Stimulated activated CD4-positive, alpha-beta T cell treated with anti-CD3 and anti-CD28 coated beads, TNF-alpha, amount 100 ng/mL, for 48 hours (primary cell): Measurements from ENCODE around the gene PBXIP1.

ENCODE experiments used
- DNase-seq, 3 donors: peaks; one replicate each; pipeline ENCODE4 v3.0.0-alpha.2; 2020; ENCODE audit warnings: low read depth in 3 of 3

Gene PBXIP1, protein sequence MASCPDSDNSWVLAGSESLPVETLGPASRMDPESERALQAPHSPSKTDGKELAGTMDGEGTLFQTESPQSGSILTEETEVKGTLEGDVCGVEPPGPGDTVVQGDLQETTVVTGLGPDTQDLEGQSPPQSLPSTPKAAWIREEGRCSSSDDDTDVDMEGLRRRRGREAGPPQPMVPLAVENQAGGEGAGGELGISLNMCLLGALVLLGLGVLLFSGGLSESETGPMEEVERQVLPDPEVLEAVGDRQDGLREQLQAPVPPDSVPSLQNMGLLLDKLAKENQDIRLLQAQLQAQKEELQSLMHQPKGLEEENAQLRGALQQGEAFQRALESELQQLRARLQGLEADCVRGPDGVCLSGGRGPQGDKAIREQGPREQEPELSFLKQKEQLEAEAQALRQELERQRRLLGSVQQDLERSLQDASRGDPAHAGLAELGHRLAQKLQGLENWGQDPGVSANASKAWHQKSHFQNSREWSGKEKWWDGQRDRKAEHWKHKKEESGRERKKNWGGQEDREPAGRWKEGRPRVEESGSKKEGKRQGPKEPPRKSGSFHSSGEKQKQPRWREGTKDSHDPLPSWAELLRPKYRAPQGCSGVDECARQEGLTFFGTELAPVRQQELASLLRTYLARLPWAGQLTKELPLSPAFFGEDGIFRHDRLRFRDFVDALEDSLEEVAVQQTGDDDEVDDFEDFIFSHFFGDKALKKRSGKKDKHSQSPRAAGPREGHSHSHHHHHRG

DNA sequence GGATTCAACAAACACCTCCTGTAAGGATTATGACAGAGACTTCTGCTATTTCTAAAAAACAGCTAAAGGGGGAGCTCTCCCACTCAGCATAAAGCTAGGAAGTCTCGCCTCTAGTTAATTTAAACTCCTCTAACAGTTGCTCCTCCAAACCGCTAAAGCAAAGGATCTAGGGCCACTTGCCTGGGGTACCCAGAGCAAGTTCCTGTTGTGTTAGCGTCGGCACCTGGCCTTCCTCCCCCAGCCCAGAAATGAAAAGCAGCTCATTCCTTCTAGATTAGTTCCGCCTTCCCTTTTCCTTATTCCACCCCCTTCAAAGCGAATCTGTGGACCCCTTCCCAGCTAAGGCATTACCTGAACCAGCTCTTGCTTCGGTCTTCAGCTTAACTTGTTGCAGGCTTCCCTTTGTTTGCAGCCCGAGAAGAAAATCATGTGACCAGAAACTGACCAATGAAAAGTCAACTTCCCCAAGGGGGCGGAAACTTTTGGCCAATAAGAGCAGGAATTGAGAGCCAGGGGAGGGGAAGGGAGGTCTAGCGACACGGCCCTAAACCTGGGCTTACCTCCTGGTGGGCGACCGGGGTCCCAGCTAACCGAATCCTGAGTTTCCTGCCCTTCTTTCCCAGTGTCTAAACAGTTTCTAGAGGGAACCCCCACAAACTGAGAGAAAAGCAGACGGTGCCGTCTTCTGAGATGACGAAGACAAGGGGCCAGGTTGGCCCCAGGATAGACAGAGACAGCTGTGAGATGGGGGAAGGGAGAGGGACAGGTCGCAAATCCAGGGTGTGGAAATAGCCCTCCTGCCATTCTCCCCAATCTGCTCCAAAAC is at the start of gene PBXIP1:
Gene PBXIP1 (minus strand): TSS at position 382 of the 826 bp plus-strand sequence. CDS start 2,378 bp downstream, outside the sequence.
- DNase-seq, result peak; percentile 53 to 66 (median 55)

DNA sequence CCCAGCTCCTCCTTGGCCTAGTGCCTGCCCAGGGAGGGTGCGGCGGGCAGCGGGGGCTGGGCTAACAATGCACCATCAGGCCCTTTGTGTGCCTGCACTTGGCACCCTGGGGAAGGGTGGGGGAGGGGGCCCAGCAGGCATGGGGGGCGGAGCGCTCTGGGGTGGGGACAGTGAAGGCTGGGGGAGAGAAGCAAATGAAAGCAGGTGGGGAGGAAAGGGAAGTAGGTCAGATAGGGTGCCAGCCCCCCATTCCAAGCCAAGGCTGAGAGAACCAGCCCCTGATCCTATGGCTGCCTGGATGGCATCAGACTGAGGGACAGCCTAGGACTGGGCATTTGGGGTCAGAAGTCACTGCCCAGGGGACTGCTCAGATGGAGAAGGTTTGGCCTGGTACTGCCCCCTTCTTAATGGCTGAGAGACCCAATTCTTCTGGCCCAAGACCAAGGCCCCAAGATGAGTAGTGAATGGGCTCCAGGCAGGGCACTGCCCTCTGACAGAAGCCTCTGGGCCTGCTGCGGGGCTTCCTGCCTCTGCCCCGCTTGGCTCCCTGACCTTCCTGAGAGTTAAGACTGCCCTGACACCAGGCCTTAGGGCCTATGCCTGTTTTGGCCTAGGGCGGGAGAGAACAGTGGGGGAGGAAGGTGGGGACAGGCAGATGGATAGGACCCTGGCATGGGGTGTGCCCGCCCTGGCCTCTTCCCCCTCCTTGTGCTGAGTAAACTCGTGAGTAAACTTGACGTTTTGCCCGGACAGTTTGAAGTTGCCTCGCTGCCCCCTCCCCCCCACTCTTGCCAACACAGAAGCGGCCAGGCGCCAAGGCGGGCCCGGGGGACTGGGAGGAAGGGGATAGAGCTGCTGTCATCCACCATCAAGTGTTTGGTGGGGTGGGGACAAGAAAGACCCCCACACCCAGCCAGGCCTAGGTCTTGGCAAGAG is 49.4 kb upstream of the PBXIP1 start:
- DNase-seq, result no peak

DNA sequence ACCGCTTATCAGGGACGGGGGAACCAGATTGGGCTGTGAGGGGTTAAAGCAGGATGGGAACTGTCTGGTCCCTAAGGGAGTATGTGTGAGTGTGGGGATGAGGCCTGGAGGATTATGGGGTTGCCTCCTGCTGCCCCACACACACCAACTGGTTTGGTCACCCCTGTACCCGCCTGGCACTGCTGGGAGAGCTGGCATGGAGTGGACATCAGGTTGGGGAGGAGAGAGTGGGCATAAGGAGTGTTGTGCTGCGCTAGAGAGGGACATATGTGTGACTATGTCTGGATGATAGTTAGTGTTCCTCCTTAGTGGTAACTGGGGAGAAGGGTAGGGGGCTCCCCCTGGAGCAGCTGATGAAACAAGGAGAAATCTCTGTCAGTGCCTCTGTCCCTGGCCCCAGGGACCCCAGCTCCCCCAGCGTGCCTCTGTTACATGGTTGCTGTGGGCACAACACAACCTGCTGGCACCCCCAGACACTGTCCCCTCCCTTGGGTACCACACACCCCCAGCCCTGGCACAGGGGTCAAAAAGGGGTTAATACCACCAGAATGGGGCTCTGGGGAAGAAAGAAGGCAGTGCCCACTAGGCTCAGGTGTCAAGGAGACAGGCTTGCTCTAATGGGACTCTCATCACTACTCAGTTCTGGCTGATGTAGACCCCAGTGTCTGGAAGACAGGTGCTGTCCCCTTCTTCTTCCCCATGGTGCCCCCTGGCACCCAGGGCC is 48.6 kb upstream of the PBXIP1 start:
- no peak for DNase-seq

DNA sequence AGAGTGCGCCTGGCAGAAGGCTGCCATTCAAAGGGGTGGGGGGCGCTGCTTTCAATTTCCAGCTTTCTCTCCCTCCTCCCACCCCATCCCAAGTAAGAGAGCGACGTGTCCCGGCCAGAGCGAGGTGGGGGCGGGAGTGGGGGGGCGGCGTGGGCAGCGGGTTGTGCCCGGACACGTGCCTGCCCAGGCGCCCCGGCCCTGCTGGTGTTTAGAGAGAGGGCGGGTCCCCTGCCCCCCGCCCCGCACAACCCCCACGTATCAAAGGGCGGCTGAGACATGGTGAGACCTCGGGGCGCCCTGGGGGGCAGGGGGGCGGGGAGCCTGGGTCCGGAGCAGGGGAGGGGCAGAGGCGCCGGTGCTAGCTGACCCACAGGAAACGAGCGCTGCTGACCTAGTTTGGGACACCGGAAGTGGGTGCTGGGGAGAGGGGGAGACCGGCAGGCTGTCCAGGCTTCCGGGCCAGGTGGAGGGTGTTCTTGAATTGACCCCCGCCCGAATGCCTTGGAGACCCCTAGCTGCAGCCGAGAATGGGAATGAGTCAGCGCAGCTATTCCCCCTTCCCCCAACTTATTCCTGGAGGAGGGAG is 48.0 kb upstream of the PBXIP1 start:
- DNase-seq, result no peak

DNA sequence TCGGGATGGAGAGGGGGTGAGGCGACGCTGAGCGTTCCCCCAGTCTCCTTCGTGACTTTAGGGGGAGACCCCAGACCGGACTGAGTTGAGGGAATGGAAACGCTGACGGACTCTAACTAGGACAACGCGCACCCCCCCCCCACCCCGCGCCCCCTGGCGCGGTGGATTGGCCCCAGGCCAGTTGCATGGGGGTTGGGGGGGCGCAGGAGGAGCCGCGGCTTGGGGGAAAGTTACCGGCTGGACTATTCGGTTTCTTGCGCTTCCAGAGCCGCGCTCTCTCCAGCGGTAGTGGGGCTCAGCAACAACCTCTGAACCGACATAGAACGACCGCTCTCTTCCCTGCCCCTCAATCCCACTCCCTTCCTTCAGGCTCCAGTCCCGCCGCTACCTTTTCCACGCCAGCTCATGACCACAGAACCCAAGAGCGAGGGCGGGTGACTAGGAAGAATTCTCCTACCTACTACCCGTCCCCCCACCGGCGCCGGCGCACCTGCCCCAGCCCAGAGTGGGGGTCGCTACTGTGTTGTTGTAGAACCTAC is 47.4 kb upstream of the PBXIP1 start:
- DNase-seq, result no peak

DNA sequence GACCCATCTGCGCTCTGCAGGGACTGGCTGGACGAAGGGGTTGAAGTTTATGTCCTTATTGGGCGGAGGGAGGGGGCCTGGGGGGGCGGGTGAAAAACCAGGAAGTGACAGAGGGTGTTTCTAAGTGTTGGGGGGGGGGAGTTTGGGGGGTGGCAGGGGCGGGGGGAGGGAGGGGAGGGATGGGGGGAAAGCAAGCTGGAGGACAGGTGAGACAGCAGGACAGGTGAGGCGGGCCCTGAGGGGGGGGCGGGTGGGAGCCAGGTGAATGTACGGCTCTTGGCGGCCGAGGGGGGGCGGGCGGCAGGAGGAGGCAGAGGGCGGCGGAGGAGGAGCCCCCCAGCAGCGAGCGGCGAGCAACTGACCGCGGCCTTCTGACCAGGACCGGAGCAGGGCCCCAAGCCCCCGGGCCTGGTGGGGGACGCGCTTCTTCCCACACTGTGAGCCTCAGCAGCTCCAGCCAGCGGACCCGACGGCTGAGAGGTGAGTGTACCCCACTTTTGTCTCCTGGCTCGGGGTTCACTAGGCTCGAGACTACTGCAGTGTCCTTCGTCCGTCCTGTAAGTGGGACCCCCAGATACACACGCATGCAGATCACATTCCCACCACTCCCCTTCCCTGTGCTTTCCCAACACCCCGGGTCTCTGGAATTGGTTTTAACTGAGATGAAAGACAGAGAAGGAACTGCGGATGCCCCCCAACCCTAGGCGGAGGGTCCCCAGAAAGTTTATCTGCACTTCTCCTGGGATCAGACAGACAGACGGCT is 46.7 kb upstream of the PBXIP1 start, which contains the start of gene ZBTB7B:
Gene ZBTB7B (plus strand): TSS at position 339 of the 763 bp plus-strand sequence. CDS start 11,859 bp downstream, outside the sequence.
- DNase-seq, result no peak

DNA sequence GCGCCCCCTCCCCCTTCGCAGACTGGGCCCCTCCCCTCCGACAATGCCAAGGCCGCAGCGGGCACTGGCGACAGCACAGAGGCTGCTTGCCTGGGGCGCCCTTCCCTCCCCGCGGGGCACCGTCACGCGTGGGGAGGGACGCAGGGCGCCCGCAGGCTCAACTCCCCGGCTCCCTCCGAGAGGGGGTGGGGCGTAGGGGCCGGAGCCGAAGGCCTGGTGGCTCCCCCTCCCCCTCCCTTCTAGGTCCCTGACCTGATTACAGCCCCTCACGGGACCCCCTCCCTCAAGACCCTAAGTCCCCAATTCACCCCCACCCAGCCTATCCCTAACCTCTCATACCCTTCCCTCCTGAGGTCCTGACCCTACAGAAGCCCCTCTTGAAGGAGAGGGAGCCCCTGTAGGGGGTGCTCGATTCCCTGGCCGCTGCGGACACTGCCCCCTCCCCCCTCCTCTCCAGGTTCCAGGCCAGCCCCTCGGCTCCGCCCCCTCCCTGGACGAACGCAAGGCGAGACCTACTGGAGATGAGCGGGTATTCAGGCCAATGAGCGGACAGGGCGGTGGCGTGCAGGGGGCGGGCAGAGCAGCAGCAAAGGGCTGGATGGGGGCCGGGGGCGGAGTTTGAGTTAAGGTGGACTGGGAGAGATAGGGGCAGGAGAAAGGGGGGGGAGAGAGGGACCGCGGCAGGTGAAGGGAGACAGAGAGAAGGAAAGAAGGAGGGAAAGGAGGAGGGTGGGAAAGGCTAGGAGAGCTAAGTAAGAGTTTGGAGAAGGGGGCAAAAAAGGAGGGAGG is 46.0 kb upstream of the PBXIP1 start:
- peak; percentile 96 to 100 (median 98) for DNase-seq

DNA sequence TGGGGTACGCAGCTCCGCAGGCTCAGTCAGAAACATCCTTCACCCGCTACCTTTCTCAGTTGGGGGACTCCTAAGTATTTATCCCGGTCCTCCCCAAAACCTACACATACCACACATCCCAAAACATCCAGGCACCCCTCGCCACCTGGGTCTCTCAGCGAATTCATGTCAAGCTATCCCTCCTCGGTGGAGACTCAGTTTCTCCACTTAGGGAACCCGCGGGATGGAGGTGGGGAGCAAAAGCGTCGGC is 45.5 kb upstream of the PBXIP1 start:
- DNase-seq, result no peak

DNA sequence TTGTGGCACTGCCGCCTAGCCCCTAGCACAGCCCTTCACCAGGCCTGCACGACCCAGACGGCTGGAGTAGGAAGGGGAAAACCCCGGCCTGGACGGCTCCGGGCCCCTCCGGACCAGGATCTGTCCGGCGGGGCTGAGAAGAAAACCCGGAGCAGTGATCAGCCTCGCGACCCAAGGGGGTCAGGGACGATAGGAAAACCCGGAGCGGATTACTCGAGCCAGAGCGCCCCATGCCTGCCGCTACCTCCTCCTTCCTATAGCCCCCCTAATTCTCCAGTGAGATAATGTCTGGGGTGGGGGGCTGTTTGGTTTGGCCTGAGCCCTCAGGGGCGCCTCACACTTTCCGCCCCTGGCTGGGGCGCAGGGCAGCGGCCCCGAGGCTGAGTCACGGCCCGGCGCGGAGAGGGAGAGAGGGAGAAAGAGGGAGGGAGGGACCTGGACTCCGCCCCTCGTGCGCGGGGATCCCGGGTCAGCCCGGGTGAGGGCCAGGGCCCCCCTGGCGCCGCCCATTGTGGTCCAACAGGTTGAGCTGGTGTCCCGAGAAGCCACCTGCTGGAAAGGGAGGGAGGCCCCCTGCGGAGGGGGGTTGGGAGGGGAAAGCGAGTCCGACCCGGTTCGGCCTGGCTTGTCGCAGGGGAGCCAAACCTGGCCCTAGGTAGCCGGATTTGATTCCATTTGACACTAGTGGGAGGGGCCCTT is 45.0 kb upstream of the PBXIP1 start:
- DNase-seq, result peak; percentile 70 to 86 (median 80)

DNA sequence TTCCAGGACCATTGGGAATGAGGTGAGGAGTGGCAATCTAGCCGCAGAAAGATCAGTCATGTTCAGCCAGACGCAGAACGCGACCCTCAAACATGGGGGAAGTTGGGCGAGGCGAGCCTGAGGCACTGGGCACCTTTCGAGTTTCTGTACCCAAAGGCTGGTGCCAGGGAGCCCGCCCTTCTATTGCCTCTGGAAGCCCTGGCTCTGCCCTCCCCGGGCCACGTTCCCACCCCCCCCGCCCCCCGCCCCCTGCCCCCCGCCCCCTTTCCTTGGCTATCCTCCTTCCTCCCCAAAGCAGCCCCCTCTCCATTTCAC is 44.5 kb upstream of the PBXIP1 start:
- DNase-seq, result no peak

DNA sequence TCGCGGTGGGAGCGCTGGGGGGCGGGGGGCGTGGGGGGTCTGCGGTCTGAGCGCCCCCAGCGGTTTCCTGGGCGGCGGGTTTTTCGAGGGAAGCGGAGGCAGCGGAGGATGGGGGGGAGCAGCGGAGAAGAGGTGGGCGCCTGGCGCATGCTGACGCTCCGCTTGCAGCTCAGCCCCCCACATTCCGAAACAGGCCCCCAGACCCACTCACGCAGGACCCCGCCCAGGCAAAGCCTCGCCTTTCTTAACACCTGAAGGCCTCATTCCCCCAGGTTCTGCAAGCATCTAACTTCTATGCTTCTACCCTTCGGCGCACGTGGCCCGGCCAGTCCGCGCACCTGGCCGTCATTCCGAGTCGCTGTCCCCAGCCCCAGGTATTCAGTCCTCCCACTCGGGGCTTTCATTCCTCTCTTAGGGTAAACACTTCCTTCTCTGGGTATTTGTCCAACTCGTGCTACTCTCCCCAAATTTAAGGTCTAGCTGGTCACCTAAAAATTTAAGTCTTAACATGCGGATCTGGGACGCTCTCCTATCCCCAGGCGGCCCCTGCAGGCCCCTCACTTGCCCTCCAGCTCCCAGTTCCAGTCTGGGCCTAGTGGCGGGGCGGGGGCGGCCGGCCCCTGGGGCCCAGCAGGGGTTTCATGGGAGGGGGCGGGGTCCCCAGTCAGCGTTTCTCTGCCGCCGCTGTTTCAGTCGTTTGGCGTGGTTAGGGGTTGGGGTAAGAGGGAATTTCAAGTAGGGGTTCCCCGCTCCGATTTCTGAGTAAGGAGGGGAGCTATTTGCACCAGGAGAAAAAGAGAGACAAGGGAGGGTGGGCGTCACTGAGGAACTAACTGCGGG is 43.9 kb upstream of the PBXIP1 start:
- peak in 1 of 3 donors; percentile 63 for DNase-seq

DNA sequence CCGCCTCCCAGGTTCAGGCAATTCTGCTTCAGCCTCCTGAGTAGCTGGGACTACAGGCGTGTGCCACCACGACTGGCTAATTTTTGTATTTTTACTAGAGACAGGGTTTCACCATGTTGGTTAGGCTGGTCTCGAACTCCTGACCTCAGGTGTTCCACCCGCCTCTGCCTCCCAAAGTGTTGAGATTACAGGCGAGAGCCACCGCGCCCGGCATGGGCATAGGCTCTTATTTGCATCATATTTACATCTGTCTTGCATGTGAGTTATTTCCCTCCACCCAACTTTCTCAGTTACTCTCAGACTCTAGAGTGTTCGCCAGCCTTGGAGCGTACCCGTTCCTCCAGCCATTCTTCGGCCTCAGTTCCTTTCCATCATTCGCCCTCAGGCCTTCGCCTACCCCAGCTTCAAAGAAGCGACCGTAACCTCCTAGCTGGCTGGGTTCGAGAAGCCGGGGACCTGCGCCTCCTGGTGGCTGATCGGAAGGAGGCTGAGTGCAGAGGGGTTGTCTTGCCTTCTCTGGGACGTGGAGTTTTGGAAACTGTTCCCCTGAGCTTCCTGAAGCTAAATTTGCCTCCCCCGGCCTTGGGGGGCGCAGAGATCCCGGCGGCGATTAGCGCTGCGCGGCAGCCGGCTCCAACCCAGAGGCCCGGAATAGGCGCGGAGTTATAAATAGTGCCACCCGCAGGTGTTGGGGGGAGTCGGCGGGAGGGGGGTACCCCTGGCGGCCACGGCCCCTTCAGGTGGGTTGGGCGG is 43.1 kb upstream of the PBXIP1 start:
- DNase-seq, result peak in 2 of 3 donors; percentile 68 to 74

DNA sequence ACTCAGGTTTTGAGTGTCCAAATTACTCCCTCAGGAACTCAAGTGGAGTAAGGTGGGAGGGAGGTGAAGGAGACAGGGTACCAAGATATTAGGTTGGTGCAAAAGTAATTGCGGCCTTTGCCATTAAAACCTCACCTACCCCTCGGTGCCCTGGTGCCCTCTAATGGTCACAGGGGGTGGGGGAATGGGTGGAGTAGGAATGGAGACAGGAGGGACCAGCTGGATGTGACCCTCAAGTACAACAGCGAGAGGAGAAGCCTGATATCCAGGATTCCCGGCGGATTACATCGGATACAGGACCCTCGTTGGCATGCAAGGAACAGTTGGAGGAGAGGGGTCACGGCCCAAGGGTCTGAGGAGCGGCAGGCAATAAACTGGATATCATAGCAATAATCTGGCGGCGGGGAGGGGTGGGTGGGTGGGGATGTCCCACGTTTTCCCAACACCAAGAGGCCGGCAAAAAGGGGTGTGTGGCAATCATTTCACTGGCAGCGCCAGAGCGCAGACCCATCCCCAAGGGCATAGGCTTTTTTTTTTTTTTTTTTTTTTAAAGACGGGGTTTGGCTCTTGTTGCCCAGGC is 42.4 kb upstream of the PBXIP1 start:
- no peak for DNase-seq

DNA sequence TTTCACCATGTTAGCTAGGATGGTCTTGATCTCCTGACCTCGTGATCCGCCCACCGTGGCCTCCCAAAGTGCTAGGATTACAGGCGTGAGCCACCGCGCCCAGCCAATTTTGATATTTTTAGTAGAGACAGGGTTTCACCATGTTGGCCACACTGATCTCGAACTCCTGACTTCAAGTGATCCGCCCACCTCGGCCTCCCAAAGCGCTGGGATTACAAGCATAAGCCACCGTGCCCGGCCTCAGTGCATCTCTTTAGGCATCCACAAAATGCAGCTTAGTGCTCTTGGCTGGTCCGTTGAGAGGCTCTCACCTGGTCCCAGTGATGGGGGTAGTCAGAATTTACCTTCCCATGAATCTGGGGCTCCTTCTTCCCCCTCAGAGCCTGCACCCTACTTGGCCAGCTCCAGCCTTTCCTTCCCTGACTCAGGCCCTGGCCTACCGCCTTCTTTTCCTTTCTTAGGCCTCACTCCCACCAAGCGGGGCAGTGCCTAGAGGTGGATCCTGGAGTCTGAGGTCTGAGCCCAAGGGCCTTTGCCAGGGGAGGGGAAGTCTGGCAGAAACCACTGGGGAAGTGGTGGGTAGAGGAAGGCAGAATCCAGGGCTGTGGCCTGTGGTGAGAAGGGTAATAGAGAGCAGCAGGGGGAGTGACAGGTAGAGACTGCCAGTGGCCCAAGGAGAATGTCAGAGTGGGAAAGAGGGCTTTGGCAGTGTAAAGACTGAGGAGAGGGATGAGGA is 41.2 kb upstream of the PBXIP1 start:
- no peak for DNase-seq
